GM21529 (cell line): Measurements from ENCODE around the gene MYO18A.
"Not testable (repeated sequence)": the region's sequence is repeated elsewhere in the genome, so short reads cannot be mapped to it uniquely, and the experiment has no call there.

Experiments used
- ATAC-seq: cut with Tn5 transposase; IDR thresholded peaks from one replicate; pipeline ENCODE4 v1.9.1; 2021; ENCODE audit not compliant: unreplicated experiment

MYO18A gene, protein sequence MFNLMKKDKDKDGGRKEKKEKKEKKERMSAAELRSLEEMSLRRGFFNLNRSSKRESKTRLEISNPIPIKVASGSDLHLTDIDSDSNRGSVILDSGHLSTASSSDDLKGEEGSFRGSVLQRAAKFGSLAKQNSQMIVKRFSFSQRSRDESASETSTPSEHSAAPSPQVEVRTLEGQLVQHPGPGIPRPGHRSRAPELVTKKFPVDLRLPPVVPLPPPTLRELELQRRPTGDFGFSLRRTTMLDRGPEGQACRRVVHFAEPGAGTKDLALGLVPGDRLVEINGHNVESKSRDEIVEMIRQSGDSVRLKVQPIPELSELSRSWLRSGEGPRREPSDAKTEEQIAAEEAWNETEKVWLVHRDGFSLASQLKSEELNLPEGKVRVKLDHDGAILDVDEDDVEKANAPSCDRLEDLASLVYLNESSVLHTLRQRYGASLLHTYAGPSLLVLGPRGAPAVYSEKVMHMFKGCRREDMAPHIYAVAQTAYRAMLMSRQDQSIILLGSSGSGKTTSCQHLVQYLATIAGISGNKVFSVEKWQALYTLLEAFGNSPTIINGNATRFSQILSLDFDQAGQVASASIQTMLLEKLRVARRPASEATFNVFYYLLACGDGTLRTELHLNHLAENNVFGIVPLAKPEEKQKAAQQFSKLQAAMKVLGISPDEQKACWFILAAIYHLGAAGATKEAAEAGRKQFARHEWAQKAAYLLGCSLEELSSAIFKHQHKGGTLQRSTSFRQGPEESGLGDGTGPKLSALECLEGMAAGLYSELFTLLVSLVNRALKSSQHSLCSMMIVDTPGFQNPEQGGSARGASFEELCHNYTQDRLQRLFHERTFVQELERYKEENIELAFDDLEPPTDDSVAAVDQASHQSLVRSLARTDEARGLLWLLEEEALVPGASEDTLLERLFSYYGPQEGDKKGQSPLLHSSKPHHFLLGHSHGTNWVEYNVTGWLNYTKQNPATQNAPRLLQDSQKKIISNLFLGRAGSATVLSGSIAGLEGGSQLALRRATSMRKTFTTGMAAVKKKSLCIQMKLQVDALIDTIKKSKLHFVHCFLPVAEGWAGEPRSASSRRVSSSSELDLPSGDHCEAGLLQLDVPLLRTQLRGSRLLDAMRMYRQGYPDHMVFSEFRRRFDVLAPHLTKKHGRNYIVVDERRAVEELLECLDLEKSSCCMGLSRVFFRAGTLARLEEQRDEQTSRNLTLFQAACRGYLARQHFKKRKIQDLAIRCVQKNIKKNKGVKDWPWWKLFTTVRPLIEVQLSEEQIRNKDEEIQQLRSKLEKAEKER (N-terminal part only)

DNA sequence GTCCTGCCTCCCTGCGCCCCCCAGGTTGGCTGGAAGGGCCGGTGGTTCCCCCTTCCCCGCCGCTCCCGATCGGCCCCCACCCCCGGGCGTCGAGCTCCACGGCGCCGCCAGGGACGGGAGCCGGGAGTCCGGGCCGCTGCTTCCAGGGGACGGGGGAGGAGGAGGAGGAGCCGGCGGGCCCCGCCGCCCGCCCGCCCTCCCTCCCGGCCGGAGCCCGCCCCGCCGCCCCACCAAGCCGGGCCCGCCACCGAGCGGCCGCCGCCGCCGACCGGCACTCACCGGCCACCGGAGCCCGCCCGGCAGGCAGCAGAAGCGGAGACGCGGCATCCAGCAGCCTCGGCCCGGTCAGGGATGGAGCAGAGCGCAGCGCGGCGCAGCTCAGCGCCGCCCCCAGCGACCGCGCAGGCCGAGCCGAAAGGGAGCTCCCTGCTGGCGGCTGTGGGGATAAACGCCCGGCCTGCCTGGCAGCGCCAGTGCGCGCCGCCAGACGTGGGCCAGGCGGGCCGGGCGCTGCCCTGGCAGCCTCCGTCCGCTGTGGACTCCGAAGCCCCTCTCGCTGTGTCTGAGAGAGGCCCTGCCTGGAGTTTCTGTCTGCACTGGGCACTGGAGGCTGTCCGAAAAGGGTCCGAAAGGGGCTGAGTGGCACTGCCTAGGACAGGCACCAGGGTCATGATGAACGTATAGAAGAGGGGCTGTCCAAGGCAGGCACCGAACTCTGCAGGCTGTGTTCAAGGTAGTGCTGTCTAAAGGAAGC, at the start of gene MYO18A:
Gene MYO18A (minus strand): TSS at position 365 of the 754 bp plus-strand sequence. CDS start 13,458 bp downstream, outside the sequence.
- ATAC-seq = peak; percentile 78

DNA sequence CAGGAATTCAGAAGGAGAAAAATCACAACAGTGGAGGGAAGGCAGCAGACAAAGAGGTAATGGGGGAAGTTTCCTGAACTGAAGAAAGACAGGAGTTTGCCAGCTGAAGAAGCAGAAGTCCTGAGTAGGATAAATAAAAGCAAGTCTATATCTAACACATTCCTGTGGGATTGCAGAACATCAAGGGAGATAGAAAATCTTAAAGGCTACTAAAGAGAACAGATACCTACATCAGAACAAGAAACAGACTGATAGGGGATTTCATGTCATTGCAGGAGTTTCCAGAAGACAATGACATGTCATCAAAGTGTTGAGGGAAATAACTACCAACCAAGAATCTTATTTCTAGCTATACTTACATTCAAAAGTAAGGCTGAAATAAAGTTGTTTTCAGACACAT, 45.2 kb upstream of the MYO18A start:
- ATAC-seq = no peak

DNA sequence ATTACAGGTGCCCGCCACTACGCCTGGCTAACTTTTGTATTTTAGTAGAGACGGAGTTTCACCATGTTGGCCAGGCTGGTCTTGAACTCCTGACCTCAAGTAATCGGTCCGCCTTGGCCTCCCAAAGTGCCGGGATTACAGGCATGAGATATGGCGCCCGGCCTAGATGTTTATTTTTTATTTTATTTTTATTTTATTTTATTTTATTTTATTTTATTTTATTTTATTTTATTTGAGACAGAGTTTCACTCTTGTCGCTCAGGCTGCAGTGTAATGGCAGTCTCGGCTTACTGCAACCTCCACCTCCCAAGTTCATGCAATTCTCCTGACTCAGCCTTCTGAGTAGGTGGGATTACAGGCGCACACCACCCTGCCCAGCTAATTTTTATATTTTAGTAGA, 41.1 kb upstream of the MYO18A start:
- not testable (repeated sequence) for ATAC-seq

DNA sequence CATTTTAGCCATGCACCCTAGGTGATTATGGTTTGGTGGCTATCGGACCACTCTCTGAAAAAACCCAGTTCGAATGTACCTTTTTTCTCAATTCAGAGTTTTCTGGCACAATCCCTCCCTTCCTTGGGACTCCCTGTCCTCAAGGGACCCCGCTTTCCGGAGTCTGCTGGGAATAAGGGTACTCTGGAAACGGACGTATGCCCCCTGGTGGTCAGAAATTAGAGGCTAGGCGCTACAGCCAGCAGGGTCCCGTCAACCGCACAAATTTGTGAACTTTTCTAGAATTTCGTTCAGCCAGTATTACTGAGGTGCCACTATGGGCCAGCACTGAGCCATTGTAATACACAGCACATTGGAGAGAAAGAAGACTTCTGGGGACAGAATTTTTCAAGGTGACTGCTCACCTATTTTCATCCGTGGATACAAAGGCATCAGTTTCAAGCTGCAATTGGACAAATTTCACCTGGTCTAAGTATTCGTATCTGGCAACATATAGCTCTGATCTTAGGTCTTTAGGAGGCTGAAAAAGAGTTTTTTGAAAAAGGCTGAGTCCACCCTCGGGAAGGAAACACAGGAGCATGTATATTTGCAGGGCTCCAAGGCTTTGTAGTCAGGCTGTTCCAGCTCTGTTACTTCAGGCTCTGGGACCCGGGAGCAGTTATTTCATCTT, 39.3 kb upstream of the MYO18A start:
- ATAC-seq = no peak

DNA sequence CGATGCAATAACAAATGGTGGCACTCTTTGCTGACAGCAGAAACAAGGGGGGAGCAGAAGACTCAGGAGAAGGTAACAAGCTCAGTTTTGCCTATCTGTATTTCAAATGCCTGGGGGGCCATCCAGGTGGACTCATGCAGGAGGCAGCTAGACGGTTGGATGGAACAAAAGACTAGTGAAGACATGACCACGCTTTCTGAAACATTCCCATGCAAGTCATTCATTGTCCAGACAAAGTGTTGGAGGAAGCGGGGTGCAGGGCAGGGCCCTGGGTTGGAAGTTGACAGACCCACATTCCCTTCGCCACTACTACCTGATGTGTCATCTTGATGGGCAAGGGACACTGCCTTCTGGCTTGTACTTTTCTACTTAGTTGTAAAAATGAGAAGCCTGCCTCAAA, 36.7 kb upstream of the MYO18A start:
- no peak for ATAC-seq

DNA sequence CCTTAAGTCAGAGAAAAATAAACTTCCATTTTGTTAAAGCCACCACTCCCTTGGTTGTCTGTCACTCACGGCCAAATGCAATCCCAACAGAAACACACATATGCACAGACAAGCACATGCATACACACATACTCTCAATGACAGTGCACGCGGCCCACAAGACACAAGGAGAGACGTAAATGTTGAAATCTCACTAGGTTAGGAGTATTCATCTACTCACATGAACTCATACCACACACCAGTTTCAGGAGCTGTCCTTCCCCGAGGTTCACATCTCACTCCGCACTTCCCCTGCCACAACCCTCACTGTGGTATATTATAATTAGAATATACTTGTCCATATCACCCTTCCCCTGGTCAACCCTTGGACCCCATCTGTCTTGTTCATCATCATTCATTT, 36.0 kb upstream of the MYO18A start:
- no peak for ATAC-seq

DNA sequence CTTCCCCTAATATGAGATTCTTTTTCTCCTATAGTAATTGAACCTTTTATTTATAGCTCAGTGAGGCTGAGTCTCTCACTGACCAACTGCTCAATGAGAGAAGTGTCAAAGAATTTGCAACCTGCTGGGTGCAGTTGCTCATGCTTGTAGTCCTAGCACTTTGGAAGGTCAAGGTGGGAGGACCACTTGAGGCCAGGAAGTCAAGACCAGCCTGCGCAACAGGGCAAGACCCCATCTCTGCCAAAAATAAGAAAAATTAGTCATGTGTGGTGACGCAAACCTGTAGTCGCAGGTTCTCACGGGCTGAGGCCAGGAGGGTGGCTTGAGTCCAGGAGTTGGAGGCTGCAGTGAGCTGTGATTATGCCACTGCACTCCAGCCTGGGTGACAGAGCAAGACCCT, 35.5 kb upstream of the MYO18A start:
- ATAC-seq = no peak

DNA sequence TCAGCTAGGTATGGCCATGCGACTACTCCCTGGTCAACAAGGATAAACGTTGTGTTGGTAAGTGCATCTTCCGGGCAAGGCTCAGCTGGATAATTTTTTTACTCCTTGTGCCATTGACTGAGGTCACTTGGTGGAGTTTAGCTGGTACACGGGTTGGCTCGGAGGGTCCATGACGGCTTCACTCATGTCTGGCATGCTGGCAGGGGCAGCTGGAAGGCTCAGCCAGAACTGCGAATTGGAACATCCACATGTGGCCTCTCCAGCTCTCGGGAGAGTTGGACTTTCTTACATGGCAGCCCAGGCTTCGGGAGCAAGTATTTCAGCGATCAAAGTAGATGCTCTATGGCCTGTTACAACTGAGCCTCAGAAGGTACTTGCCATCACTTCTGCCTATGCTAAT, 35.0 kb upstream of the MYO18A start:
- ATAC-seq = no peak

DNA sequence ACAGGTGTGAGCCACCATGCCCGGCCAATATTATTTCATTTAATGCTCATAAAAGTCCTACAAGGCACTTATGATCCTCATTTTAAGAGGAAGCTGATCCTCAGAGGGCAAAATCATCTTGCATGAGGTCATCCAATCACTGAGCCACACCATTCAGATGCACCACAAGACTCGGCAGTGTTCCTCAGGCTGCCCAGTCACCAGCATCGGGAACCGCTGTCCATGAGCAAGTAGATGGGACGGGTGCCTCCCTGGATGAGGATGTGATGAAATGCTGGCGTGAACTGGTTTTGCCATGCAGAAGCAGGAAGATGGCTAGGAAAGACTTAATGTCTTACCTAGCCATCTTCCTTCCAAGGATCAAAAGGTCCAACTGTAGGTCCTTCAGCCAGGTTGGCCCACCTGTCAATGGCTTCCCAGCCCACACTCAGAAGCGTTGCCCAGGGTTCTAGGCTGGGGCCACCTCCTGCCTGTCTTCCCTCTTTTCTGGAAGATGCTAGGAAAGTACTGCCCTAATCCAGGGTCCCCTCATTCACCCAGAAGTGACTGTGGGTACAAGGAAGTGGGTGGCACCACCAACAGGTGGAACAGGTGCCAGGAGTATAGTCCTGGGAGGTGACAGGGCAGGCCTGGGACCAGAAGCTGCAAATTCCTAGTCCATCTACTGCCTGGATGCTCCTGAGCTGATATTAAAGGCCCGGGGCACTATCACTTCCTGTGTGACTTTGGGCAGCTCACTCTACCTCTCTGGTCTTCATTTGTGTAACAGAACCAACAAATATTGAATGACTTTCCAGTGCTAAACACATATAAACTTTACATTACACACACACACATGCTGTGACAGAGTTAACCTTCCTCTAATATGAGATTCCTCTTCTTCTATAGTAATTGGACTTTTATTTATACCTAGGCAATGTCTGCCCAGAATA, 34.3 kb upstream of the MYO18A start:
- no peak for ATAC-seq

DNA sequence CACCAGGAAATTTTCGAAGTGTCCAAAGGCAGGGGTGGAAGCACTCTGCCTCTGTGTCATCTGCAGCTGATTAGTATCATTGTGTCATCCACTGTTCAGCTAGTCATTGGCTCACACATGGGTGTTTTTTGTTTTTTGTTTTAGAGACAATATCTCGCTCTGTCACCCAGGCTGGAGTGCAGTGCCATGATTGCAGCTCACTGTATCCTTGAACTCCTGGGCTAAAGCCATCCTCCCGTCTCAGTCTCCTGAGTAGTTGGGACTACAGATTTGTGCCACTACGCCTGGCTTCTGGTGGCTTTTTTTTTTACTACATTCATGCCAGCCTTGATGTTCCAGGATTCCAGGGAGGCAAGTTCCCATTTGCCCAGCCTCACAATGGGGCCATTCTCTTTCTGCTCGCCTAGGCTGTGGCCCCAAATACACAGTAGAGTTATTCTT, 32.5 kb upstream of the MYO18A start:
- no peak for ATAC-seq

DNA sequence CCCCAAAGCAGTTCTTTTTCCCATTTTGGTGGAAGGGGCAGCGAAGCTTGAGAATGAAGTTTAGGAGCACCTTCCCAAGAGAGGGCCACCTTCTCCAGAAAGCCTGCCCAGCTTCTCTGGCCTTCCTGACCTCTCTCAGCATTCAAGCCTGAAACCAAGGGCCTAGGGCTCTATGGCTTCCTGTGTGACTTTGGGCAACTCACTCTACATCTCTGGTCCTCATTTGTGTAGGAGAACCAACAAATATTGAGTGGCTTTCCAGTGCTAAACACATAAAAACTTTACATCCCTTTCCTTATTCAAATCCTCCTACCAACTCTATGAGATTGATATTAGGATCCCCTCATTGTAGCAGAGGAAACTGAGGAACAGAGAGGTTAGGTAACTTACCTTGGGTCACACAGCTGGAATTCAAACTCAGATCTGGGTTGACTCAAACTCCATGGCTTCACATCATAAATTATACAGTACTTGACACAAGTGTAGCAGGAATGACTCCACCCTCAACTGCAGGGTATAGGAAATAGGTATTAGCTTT, 32.0 kb upstream of the MYO18A start:
- ATAC-seq = no peak

DNA sequence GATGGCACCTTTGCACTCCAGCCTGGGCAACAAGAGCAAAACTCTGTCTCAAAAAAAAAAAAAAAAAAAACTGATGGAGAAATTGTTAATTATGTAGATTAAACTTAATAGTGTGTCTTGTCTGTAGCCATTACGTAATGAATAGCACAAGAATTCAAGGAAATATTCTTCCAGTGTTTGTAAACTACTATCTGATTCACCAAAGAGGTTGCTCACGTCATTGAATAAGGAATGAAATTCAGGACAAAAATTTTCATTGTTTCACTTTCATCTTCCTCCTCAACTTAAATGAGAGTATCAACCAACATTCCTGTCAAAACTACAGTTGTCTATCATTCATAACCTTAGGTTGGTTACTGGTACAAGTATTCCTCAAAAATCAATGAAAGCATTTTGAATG, 30.7 kb upstream of the MYO18A start:
- ATAC-seq = no peak

DNA sequence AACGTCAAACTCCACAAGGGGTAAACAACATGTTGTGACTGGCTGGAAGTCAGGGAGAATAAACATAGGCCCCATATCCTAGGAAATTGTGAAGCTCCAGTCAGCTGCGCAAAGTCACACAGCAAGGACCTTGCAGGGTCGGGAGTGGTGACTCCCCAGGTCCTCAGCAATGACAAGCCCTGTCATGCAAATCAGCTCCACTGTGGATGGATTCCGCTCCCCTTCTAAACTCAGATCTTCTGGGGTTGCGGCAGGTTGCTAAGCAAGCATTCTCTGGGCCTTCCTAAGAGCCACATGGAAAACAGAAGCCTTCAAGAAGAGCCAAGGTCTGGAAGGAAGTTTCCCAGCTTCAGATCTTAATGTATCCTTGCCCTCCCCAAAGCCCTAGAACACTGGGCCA, 28.9 kb upstream of the MYO18A start:
- no peak for ATAC-seq

DNA sequence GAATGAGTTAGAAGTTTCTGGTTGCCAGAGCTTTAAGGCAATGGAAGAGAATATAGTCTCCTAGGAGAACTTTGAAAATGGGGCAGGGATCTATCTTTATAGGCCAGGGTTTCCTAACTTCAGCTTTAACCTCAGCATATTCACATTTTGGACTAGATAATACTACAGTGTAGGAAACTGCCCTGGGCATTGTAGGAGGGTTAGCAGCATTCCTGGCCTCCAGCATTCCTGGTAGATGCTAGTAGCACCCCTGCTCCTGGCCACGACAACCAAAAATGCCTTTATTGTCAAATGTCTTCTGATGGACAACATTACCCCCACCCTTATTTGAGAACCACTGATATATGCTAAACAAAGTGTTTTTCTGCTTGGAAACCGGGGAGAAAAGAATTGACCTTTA, 27.8 kb upstream of the MYO18A start:
- no peak for ATAC-seq

DNA sequence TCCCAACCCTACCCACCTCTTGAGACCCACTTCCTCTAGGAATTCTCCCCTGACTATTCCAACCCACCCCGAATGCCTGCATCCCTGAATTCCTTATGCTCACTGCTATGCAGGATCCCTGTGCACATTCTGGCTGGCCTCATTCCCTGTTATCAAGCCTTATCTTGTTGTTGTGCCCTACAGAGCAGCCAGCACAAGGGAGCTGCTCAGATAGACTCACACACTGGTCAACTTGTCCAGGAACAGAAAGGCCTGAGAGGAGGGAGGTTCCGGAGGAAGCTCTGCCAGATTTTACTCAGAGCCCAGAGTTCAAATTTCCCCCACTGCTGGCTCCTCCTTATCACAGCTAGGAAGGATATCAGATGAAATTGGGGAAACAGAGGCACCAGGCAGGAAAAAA, 24.8 kb upstream of the MYO18A start:
- ATAC-seq = no peak

DNA sequence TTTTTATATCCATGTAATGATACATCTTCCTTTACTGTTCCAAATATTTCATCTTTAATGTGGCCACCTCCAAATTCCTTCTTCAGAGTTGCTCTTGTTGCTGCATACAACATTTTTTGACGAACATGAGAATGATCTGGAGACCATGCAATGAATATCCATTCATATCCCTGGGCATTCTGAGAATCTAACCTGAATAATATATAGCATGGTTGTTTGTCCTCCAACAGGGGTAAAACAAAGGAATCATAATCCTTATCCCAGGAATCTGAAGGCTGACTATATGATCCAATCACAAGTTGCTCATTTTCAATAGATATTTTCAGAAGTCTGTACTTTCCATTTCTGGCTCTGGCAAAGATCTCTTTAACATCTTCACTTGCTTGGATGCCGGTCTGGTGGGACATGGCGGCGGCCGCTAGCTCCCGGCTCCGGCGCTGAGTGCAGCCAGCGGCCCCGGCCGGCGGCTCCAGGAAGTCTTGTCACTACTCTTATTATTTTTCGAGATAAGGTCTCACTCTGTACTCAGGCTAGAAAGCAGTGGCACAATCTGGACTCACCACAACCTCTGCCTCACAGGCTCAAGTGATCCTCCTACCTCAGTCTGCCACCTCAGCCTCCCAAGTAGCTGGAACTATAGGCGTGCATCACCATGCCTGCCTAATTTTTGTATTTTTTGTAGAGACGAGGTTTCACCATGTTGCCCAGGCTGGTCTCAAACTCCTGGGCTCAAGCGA, 24.0 kb upstream of the MYO18A start:
- ATAC-seq = not testable (repeated sequence)

DNA sequence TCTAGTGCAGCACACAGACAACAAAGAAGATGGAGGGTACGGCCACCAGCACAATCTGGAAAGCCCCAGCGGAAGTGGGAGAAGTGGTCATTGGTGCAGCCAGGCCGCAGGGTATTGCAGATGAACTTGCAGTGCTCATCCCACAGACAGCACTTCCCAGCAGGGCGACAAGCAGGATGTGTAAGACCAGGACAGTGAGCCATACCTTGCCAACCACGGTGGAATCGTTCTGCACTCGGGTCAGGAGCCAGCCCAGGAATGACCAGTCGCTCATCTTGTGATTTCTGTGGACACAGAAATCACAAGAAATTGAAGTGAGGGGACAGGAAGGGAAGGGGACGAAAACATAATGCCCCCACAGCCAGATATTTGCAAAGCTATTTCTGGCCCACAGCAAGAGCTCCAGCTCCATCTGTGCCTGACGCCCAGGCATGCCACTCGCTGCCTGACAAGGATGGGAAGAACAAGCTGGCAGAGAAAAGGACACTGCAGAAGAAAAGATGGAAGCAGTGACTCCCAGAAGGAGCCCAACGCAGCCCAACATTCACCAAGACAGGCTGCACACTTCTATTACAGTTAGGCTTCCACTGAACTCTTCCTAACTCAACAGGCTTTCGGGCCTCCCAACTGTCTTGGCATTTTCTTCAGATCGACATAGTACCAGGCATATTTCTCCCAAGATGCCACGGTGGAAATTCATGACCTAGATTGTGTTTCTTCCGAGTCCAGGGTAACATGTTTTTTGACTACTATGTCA, 17.5 kb upstream of the MYO18A start:
- ATAC-seq = no peak
